Measurements from ENCODE around the gene ANKRD29.

GRCh38 chr18:23710068-23710527, 47.4 kb upstream of the ANKRD29 start:
- TF ChIP-seq POLR2AphosphoS5 (IDR thresholded peaks at IDR 0.05; ENCODE audit: borderline replicate concordance, low read depth, low read length) (no peak), EZH2 (IDR thresholded peaks at IDR 0.05) (no peak)

All from SK-N-MC (cell line).